ENCODE data around the gene VPS4A.

GRCh38 chr16:69301187-69301586, 10.0 kb upstream of the VPS4A start:
- TF ChIP-seq POLR2A (IDR thresholded peaks at IDR 0.05): no peak
- TF ChIP-seq CTCF (IDR thresholded peaks at IDR 0.05): no peak

All from testis (tissue), 2 donors.